ENCODE measurements around the gene ITM2B. TPM values are rescaled to one million over a fixed set of nuclear protein-coding genes. Genes with fewer than 3 reads are reported as not detected.
"Not testable (repeated sequence)": the region's sequence is repeated elsewhere in the genome, so short reads cannot be mapped to it uniquely, and the experiment has no call there.

ITM2B gene
- total RNA-seq, 1 experiment from 2014 or later, result 211 TPM

- DNase-seq (ENCODE audit: low spot score), result no peak
Observed at GRCh38 chr13:48224701-48225100, 8.3 kb upstream of the ITM2B start.

DNA sequence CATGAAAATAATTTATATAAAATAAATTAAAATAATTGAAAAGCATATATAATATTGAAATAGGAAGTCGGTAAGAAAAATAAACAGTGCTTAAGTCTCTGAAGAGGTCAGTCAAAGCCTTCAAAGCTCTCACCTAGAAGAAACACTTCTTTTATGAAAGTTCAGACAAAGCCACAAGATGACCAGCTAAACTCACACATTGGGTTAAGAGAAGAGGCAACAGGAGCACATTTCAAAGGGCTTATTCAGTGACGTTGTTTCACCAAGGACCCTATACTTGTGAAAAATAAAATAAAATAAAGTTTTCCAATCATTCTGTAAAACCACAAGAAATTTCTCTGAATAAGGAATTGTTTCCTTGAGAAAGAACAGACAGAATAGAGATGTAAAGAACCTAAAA lies 2.5 kb upstream of the ITM2B start:
- no peak for DNase-seq (ENCODE audit: low spot score)

- no peak for DNase-seq (ENCODE audit: low spot score)
Observed at GRCh38 chr13:48231080-48231479, 1.9 kb upstream of the ITM2B start.

DNA sequence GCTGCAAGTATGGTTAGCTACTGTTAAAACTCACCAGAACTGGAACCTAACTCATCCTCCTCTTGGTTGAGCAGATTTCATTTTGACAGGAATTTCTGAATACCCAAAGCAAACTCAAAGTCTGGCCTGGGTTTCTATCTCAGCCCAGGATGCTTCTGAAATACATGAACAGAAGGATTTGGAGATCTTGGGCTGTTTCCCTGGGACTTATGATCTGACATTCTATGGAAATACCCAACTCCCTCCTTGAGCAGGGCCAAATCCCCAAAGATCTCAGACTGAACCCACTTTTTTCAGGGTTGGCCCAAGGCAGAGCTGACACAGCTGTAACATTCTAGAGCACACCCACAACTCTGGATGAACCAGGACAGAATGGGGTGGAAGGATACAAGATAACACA lies 1.1 kb upstream of the ITM2B start:
- no peak for DNase-seq (ENCODE audit: low spot score)

GRCh38 chr13:48232420-48233045 lies 473 bp upstream of the ITM2B start:
- no peak for DNase-seq (ENCODE audit: low spot score)

- peak; percentile 17 for DNase-seq (ENCODE audit: low spot score)
Observed at GRCh38 chr13:48233889-48234488, 983 bp downstream of the ITM2B start.

DNA sequence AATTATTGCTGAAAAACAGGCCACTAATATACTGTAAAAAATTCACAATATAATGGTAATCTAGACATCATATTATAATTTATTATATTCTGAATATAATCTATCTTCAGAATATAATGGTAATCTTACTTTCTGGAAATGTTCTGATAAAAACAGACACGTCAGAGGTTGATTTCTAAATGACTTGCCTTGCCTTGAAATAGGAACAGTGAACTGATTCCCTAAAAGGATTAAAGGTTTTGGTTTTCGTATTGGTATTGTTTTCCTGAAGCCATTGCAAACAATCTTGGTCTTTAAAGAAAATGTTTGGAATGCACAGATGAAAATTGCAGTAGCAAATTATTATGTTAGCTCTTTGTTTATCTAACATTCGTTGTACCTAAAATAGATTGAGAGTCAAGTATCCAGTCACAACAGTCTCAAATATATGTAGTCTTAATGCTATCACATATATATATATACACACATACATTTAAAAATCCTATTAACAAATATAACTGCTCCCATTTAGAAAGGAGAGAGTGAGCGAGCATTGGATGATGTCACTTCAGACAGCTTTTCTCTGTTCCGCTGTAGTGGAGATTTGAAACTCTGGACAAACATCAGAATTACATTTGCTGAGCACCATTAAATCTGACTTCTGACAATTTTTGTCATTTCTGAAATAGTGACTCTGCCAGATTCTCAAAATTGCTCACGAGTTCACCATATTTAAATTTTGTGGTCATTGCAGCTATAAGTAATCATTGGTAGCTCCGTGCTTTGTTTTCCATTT lies 1.7 kb downstream of the ITM2B start:
- no peak for DNase-seq (ENCODE audit: low spot score)

DNA sequence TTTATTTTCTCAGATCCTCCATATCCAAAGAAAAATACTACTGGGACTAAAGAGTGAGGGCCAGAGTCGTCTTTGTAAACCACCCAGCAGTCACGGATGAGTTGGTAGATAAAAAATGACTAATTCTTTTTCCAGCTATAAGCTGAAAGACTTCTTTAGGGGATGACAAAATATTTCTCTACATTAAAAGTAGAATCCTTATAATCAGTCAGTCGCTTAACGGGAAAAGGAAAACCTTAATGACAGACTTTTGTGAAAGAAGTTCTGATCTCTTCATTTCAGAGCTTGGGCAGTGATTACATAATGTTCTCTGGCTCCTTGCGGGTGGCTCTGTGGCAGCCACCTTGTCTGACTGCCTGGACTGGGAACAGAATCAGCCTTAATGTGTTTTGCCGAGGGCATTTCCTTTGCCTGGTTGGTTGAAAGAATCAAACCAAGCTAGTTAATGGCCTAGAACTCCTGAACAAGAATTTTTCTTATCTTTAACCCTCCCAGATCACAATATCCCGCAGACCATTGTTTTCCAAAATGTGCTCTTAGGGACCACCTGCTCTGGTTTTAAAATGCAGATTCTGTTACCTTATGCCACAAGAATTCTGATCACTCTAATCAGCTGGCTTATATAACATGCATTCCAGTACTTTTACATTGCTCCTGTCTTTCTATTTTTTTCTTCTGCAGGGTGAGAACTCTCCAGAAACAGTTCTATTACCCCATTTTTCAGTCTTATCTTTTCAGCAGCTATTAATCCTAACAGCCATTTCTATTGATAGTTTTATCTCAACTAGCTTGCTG lies 2.5 kb downstream of the ITM2B start:
- DNase-seq (ENCODE audit: low spot score), result peak; percentile 62

DNA sequence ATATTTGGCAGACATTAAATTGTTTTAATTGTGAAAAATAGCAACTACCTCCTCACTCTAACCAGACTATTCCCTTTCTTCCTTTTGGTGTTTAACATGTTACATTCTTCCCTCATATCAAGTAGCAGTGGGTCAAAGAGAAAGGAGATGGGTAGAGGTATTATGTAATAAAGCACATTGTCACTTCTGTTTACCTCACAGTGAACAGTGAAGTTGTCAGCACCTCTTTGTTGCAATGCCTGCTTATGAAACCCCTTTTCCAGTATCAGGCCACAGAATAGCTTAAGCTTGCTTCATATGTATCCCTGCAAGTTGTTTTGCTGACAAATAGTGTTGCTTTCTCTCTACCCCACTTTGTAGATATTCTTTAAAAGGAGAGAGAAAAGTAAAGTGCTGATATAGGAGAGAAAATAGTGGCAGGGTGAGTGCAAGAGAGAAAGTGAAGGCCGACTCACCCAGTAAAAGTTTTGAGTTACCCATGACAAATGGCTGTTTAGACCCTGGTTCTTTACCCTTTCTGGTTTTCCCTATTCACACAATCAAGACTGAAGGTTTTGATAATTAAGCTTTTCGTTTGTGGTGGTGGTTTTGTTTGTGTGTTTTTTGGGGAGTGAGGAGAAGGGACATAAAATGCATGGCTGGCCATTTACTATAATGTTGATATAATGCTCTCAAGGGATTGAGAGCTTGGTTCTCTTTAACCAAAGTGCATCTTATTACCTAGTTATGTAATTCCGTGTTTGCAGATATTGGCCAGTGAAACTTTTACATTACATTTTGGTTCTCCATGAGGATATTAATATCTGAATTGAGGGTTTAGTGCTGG lies 3.7 kb downstream of the ITM2B start:
- DNase-seq (ENCODE audit: low spot score), result no peak

- not testable (repeated sequence) for DNase-seq (ENCODE audit: low spot score)
Observed at GRCh38 chr13:48239369-48239768, 6.4 kb downstream of the ITM2B start.

DNA sequence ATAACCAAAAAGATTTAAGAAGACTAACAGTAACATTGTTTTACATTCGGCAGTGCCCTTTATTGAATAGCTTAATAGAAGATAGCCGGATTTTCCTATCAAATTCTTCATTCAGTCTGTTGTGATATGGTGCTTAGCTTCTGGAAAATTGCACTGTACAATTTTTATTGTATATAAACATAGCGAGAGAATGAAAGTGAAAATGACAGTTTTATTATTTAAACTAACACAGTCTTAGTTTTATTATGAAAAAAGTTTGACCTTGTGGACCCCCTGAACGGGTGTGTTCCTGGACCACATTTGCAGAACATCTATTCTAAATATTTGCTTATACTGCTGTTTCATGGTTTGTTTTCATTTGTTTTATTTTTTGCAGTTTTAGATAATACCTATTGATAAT lies 8.6 kb downstream of the ITM2B start:
- DNase-seq (ENCODE audit: low spot score), result no peak

- DNase-seq (ENCODE audit: low spot score), result no peak
Observed at GRCh38 chr13:48242677-48243076, 9.7 kb downstream of the ITM2B start.

- DNase-seq (ENCODE audit: low spot score), result no peak
Observed at GRCh38 chr13:48244159-48244558, 11.2 kb downstream of the ITM2B start.

GRCh38 chr13:48246102-48246501 lies 13.1 kb downstream of the ITM2B start:
- DNase-seq (ENCODE audit: low spot score), result no peak

GRCh38 chr13:48249018-48249417 lies 16.0 kb downstream of the ITM2B start:
- no peak for DNase-seq (ENCODE audit: low spot score)

GRCh38 chr13:48251611-48252081 lies 18.6 kb downstream of the ITM2B start:
- DNase-seq (ENCODE audit: low spot score), result no peak

DNA sequence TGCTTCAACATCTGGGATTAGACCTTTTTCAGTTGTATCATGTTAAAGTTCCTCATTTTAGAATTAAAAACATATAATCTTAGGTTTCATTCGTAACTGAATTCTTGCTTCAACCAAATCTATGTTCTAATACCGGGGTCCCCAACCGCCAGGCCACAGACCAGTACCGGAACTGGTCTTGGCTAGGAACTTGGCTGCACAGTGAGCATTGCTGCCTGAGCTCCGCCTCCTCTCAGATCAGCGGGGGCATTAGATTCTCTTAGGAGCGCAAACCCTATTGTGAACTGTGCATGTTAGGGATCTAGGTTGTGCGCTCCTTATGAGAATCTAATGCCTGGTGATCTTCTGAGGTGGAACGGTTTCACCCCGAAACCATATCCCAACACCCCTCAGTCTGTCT lies 19.2 kb downstream of the ITM2B start:
- DNase-seq (ENCODE audit: low spot score), result no peak

DNA sequence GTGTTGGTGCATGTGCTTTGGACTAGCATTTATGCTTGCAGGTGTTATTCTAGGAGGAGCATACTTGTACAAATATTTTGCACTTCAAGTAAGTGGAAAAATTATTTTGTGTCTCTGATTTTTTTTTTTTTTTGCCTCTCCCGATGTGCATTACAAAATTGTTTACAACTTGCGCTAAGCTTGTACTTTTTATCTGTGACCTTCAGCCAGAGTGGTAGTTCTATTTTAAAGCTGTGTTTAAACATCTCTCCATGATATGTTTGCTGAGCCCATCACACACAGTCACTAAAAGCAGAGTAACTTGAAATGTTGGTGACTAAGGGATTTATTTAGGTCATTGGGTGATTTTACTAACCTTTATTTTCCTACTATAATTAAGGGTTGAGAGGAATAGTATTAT lies 20.8 kb downstream of the ITM2B start:
- DNase-seq (ENCODE audit: low spot score), result no peak

DNA sequence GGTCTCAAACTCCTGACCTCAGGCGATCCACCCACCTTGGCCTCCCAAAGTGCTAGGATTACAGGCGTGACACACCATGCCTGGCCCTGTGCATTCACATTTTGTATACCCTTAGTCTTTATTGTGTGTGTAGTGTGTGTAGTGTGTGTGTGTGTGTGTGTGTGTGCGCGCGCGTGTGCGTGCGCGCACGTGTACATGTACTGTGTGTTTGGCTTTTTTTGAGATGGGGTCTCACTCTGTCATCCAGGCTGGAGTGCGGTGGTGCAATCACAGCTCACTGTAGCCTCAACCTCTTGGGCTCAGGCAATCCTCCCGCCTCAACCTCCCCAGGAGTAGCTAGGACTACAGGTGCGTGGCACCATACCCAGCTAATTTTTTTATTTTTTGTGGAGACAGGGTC lies 22.1 kb downstream of the ITM2B start:
- DNase-seq (ENCODE audit: low spot score), result no peak

DNA sequence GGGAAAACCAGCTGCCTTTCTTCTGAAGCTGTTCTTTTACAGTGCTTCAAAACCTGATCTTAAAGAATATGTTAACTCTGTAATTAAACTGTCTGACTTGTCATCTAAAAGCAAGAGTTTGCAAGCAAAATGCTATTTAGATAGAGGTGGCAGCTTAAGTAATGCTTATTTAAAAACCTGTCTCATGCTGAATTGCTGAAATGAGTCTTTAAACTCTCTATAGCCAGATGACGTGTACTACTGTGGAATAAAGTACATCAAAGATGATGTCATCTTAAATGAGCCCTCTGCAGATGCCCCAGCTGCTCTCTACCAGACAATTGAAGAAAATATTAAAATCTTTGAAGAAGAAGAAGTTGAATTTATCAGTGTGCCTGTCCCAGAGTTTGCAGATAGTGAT lies 22.9 kb downstream of the ITM2B start:
- DNase-seq (ENCODE audit: low spot score), result no peak

- no peak for DNase-seq (ENCODE audit: low spot score)
Observed at GRCh38 chr13:48258002-48258401, 25.0 kb downstream of the ITM2B start.
